Lower leg skin (tissue), 4 donors: ENCODE measurements around the gene KRT10. TPM values are rescaled to one million over a fixed set of nuclear protein-coding genes. Genes with fewer than 3 reads are reported as not detected.

ENCODE experiments used
- DNase-seq, 2 donors: peaks; one replicate each; pipeline ENCODE4 v3.0.0-alpha.2; 2019; ENCODE audit warnings: low spot score in 2 of 2
- H3K4me3 ChIP-seq: fragments of 200-600 bp; sonication (generic); 2 replicates; pipeline ENCODE4 v1.5.1; 2017; ENCODE audit warnings: mild to moderate bottlenecking, low read depth; ENCODE audit not compliant: poor library complexity, severe bottlenecking
- CTCF ChIP-seq, 3 donors: fragments of 450-650 bp; IDR thresholded peaks; one replicate each; pipeline ENCODE4 v1.5.1; 2016; ENCODE audit warnings: antibody characterized with exemption in 3 of 3, mild to moderate bottlenecking in 3 of 3, moderate library complexity in 2 of 3
- POLR2A ChIP-seq, 2 donors: fragments of 450-650 bp; IDR thresholded peaks; one replicate each; pipeline ENCODE4 v1.6.1; 2016 to 2017; ENCODE audit warnings: antibody characterized with exemption in 2 of 2, mild to moderate bottlenecking in 1 of 2, moderate library complexity in 1 of 2
- WGBS, 2 donors: methylation state at CpG; one replicate each; pipeline ENCODE4 v1.1.5; 2018; 5-methylcytosine and 5-hydroxymethylcytosine counted together
- intact Hi-C: fragments of 100-400 bp; cut with DNase I; formaldehyde crosslinking; loops from one replicate; pipeline ENCODE4 v1.15.0; 2023; ENCODE audit warnings: low total_unique reads
- total RNA-seq, 4 donors: library from RNA; depleted of rRNA; stranded (reverse); fragments of >200 nt; gene quantifications; one replicate each; pipeline ENCODE4 v1.1.0, GENCODE V29; 2016

The KRT10 gene
- total RNA-seq, 4 donors from 2014 or later: 4,878 to 8,317 (median 6,442) TPM

GRCh38 chr17:40821536-40821935 is 878 bp downstream of the KRT10 start:
- peak overlapping the region; percentile 23 for H3K4me3 ChIP-seq
- intact Hi-C loops: no loop called here
- no peak for TF ChIP-seq CTCF (IDR thresholded peaks at IDR 0.05)
- no peak for TF ChIP-seq POLR2A (IDR thresholded peaks at IDR 0.05)
- DNase-seq: no peak

- H3K4me3 ChIP-seq: peak overlapping the region; percentile 1
- TF ChIP-seq POLR2A (IDR thresholded peaks at IDR 0.05) (no peak), CTCF (IDR thresholded peaks at IDR 0.05) (no peak)
- WGBS, 2 donors: 80 to 88% methylated on average over 9 of the region's 9 CpGs
- no peak for DNase-seq
- intact Hi-C loops: no loop called here
These were observed 2.1 kb downstream of the KRT10 start for GRCh38 chr17:40820228-40820838.

- DNase-seq: no peak
These were observed 2.8 kb downstream of the KRT10 start for GRCh38 chr17:40819528-40820125.

GRCh38 chr17:40818733-40819527 is 3.5 kb downstream of the KRT10 start:
- H3K4me3 ChIP-seq: peak overlapping the region; percentile 62
- 1 to 2% methylated on average over 53 to 73 of the region's 73 CpGs for WGBS, 2 donors
- intact Hi-C loops: no loop called here
- DNase-seq: peak; percentile 65 to 95
- TF ChIP-seq CTCF (IDR thresholded peaks at IDR 0.05): no peak

More at GRCh38 chr17:40819528-40820125, 2.8 kb downstream of the KRT10 start:
- TF ChIP-seq POLR2A (IDR thresholded peaks at IDR 0.05): no peak
- no peak for TF ChIP-seq CTCF (IDR thresholded peaks at IDR 0.05)
- intact Hi-C loops: no loop called here
- WGBS, 2 donors: 37 to 45% methylated on average over 9 of the region's 9 CpGs
- H3K4me3 ChIP-seq: peak overlapping the region; percentile 29

GRCh38 chr17:40818343-40818732 is 4.1 kb downstream of the KRT10 start:
- WGBS, 2 donors: 10 to 15% methylated on average over 7 of the region's 7 CpGs
- DNase-seq: no peak
- intact Hi-C loops: no loop called here
- H3K4me3 ChIP-seq: peak overlapping the region; percentile 62
- TF ChIP-seq POLR2A (IDR thresholded peaks at IDR 0.05) (no peak), CTCF (IDR thresholded peaks at IDR 0.05) (no peak)
